ENCODE data around the gene CCDC91.

DNA sequence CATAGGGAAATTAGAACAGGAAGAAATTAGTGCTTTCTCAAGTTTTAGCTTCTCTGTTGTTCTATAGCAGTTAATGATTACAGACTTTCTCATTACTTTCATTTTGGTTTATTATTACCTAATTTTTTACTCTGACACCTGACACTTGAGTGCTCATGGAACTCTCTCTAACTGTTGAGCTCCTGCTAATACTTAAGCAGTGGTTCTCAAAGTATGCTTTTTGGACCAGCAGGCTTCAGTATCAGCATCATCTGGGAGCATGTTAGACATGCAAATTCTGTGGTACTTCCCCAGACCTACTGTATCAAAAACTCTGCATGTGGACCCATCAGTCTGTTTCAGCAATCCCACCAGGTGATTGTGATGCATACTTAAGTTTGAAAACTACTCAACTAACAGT is 235.3 kb downstream of the CCDC91 start:
- TF ChIP-seq, protein P1, sequence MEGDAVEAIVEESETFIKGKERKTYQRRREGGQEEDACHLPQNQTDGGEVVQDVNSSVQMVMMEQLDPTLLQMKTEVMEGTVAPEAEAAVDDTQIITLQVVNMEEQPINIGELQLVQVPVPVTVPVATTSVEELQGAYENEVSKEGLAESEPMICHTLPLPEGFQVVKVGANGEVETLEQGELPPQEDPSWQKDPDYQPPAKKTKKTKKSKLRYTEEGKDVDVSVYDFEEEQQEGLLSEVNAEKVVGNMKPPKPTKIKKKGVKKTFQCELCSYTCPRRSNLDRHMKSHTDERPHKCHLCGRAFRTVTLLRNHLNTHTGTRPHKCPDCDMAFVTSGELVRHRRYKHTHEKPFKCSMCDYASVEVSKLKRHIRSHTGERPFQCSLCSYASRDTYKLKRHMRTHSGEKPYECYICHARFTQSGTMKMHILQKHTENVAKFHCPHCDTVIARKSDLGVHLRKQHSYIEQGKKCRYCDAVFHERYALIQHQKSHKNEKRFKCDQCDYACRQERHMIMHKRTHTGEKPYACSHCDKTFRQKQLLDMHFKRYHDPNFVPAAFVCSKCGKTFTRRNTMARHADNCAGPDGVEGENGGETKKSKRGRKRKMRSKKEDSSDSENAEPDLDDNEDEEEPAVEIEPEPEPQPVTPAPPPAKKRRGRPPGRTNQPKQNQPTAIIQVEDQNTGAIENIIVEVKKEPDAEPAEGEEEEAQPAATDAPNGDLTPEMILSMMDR (IDR thresholded peaks at IDR 0.05) = no peak
- TF ChIP-seq FOXJ3 (CRISPR knock-in tag; IDR thresholded peaks at IDR 0.05; ENCODE audit: borderline replicate concordance) (no peak), MYBL2 (CRISPR knock-in tag; IDR thresholded peaks at IDR 0.05) (no peak), SP1 (CRISPR knock-in tag; conservative IDR thresholded peaks at IDR 0.05) (no peak), ZNF263 (CRISPR knock-in tag; IDR thresholded peaks at IDR 0.05; ENCODE audit: low read depth) (no peak), GABPB1 (CRISPR knock-in tag; IDR thresholded peaks at IDR 0.05) (no peak), CBFB (CRISPR knock-in tag; IDR thresholded peaks at IDR 0.05; ENCODE audit: low read depth) (no peak)
- TF ChIP-seq, protein P2, sequence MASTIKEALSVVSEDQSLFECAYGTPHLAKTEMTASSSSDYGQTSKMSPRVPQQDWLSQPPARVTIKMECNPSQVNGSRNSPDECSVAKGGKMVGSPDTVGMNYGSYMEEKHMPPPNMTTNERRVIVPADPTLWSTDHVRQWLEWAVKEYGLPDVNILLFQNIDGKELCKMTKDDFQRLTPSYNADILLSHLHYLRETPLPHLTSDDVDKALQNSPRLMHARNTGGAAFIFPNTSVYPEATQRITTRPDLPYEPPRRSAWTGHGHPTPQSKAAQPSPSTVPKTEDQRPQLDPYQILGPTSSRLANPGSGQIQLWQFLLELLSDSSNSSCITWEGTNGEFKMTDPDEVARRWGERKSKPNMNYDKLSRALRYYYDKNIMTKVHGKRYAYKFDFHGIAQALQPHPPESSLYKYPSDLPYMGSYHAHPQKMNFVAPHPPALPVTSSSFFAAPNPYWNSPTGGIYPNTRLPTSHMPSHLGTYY (CRISPR knock-in tag; IDR thresholded peaks at IDR 0.05) = no peak
- TF ChIP-seq, protein P3, sequence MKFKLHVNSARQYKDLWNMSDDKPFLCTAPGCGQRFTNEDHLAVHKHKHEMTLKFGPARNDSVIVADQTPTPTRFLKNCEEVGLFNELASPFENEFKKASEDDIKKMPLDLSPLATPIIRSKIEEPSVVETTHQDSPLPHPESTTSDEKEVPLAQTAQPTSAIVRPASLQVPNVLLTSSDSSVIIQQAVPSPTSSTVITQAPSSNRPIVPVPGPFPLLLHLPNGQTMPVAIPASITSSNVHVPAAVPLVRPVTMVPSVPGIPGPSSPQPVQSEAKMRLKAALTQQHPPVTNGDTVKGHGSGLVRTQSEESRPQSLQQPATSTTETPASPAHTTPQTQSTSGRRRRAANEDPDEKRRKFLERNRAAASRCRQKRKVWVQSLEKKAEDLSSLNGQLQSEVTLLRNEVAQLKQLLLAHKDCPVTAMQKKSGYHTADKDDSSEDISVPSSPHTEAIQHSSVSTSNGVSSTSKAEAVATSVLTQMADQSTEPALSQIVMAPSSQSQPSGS (CRISPR knock-in tag; IDR thresholded peaks at IDR 0.05; ENCODE audit: borderline replicate concordance, low read depth) = no peak
- TF ChIP-seq, protein P4, sequence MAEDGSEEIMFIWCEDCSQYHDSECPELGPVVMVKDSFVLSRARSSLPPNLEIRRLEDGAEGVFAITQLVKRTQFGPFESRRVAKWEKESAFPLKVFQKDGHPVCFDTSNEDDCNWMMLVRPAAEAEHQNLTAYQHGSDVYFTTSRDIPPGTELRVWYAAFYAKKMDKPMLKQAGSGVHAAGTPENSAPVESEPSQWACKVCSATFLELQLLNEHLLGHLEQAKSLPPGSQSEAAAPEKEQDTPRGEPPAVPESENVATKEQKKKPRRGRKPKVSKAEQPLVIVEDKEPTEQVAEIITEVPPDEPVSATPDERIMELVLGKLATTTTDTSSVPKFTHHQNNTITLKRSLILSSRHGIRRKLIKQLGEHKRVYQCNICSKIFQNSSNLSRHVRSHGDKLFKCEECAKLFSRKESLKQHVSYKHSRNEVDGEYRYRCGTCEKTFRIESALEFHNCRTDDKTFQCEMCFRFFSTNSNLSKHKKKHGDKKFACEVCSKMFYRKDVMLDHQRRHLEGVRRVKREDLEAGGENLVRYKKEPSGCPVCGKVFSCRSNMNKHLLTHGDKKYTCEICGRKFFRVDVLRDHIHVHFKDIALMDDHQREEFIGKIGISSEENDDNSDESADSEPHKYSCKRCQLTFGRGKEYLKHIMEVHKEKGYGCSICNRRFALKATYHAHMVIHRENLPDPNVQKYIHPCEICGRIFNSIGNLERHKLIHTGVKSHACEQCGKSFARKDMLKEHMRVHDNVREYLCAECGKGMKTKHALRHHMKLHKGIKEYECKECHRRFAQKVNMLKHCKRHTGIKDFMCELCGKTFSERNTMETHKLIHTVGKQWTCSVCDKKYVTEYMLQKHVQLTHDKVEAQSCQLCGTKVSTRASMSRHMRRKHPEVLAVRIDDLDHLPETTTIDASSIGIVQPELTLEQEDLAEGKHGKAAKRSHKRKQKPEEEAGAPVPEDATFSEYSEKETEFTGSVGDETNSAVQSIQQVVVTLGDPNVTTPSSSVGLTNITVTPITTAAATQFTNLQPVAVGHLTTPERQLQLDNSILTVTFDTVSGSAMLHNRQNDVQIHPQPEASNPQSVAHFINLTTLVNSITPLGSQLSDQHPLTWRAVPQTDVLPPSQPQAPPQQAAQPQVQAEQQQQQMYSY (CRISPR knock-in tag; IDR thresholded peaks at IDR 0.05) = no peak
